ENCODE data around the gene UBA3.

DNA sequence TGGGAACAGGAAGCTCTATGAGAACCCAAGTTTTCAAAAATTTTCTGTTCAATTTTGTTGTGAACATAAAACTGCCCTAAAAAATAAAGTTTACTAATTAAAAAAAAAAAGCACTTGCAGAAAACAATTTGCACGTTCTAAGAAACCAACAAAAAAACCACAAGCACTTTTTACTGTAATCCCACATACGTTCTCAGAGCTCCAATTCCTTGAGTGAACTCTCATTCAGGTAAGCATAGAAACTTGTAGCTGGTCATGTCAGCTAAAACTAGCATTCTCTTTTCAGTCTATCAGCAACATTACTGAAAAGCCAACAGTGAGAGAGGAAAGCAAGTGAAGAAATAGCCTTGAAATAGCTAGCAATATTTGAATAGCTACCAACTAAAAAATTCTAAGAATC lies 16.5 kb downstream of the UBA3 start:
- TF ChIP-seq, protein P1, sequence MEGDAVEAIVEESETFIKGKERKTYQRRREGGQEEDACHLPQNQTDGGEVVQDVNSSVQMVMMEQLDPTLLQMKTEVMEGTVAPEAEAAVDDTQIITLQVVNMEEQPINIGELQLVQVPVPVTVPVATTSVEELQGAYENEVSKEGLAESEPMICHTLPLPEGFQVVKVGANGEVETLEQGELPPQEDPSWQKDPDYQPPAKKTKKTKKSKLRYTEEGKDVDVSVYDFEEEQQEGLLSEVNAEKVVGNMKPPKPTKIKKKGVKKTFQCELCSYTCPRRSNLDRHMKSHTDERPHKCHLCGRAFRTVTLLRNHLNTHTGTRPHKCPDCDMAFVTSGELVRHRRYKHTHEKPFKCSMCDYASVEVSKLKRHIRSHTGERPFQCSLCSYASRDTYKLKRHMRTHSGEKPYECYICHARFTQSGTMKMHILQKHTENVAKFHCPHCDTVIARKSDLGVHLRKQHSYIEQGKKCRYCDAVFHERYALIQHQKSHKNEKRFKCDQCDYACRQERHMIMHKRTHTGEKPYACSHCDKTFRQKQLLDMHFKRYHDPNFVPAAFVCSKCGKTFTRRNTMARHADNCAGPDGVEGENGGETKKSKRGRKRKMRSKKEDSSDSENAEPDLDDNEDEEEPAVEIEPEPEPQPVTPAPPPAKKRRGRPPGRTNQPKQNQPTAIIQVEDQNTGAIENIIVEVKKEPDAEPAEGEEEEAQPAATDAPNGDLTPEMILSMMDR (IDR thresholded peaks at IDR 0.05; ENCODE audit: insufficient read depth, low read length, poor library complexity, severe bottlenecking) = no peak
- no peak for TF ChIP-seq EZH2phosphoT487 (conservative IDR thresholded peaks at IDR 0.05; ENCODE audit: low read length)

Data from SU-DHL-6 (cell line).